Hepatocyte (in vitro differentiated cells): Measurements from ENCODE around the gene SLC6A17. TPM values are rescaled to one million over a fixed set of nuclear protein-coding genes. Genes with fewer than 3 reads are reported as not detected.
A peak's percentile ranks its signal among the peaks of the same experiment; 100 is the strongest.

Source experiments
- DNase-seq: peaks from one replicate; pipeline ENCODE4 v3.0.0-alpha.2; 2016; ENCODE audit warnings: low spot score
- H2AFZ ChIP-seq: fragments of 200-600 bp; sonication (generic); 2 replicates; pipeline ENCODE4 v1.6.0; 2016; ENCODE audit warnings: antibody characterized with exemption, mild to moderate bottlenecking
- H3K27ac ChIP-seq: fragments of 200-600 bp; sonication (generic); 2 replicates; pipeline ENCODE4 v1.5.1; 2016; ENCODE audit warnings: mild to moderate bottlenecking
- H3K27me3 ChIP-seq: fragments of 200-600 bp; sonication (generic); 2 replicates; pipeline ENCODE4 v1.6.1; 2016
- H3K36me3 ChIP-seq: fragments of 200-600 bp; sonication (generic); replicated peaks from 2 replicates; pipeline ENCODE4 v1.5.1; 2016; ENCODE audit warnings: low read depth; ENCODE audit not compliant: insufficient read depth
- H3K4me1 ChIP-seq: fragments of 200-600 bp; sonication (generic); 2 replicates; pipeline ENCODE4 v1.5.1; 2016; ENCODE audit warnings: mild to moderate bottlenecking, moderate library complexity; ENCODE audit not compliant: insufficient read depth
- H3K4me2 ChIP-seq: fragments of 200-600 bp; sonication (generic); 2 replicates; pipeline ENCODE4 v1.6.0; 2016
- H3K4me3 ChIP-seq: fragments of 200-600 bp; sonication (generic); 2 replicates; pipeline ENCODE4 v1.5.1; 2016; ENCODE audit warnings: mild to moderate bottlenecking
- H3K79me2 ChIP-seq: fragments of 200-600 bp; sonication (generic); 2 replicates; pipeline ENCODE4 v1.6.0; 2017; ENCODE audit warnings: mild to moderate bottlenecking
- H3K9me2 ChIP-seq: fragments of 200-600 bp; sonication (generic); replicated peaks from 2 replicates; pipeline ENCODE4 v1.6.0; 2017; ENCODE audit warnings: mild to moderate bottlenecking; ENCODE audit not compliant: insufficient read depth
- H3K9me3 ChIP-seq: fragments of 200-600 bp; sonication (generic); 2 replicates; pipeline ENCODE4 v1.5.1; 2016; ENCODE audit warnings: low read depth, mild to moderate bottlenecking
- H4K20me1 ChIP-seq: fragments of 200-600 bp; sonication (generic); 2 replicates; pipeline ENCODE4 v1.6.0; 2016; ENCODE audit warnings: mild to moderate bottlenecking; ENCODE audit not compliant: insufficient read depth, poor library complexity, severe bottlenecking
- CTCF ChIP-seq: fragments of 200-600 bp; sonication (generic); IDR thresholded peaks from 2 replicates; pipeline ENCODE4 v1.5.1; 2016; ENCODE audit warnings: antibody characterized with exemption, mild to moderate bottlenecking; ENCODE audit not compliant: poor library complexity
- EZH2 ChIP-seq: fragments of 200-600 bp; sonication (generic); IDR thresholded peaks from 2 replicates; pipeline ENCODE4 v1.6.1; 2016; ENCODE audit warnings: antibody characterized with exemption, mild to moderate bottlenecking, borderline replicate concordance
- EZH2phosphoT487 ChIP-seq: fragments of 200-600 bp; sonication (generic); IDR thresholded peaks from one replicate; pipeline ENCODE4 v1.6.1; 2018; ENCODE audit warnings: antibody characterized with exemption, mild to moderate bottlenecking, low read depth, moderate library complexity; ENCODE audit not compliant: unreplicated experiment, severe bottlenecking
- WGBS: methylation state at CpG from one replicate; pipeline ENCODE4 v1.1.6; 2016; ENCODE audit warnings: low lambda C conversion rate; ENCODE audit errors: missing lambda C conversion rate; 5-methylcytosine and 5-hydroxymethylcytosine counted together
- polyA plus RNA-seq: library from polyadenylated mRNA; unstranded; fragments of >200 nt; fragmentation: Nextera tagmentation; extraction: Ambion mirVana; gene quantifications from 2 replicates; pipeline ENCODE4 v1.2.1, GENCODE V29; 2016
- total RNA-seq: library from RNA; depleted of rRNA; stranded (reverse); fragments of >200 nt; gene quantifications from 2 replicates; pipeline ENCODE4 v1.2.3, GENCODE V29; 2014

SLC6A17 gene
- total RNA-seq: 0.04 and 0.63 TPM in 2 replicates
- 0.17 and 0.36 TPM in 2 replicates for polyA plus RNA-seq

- Histone ChIP-seq H3K9me2 (no peaks in the 10 kb centered on the region), H3K4me3 (no peak within 1 kb of the TSS), H3K27me3 (peaks cover 97% of the 10 kb centered on the region), H3K9me3 (no peaks in the 10 kb centered on the region), H3K36me3 (no peaks in the 10 kb centered on the region), H4K20me1 (no peaks in the 10 kb centered on the region), H3K27ac (no peak within 1 kb of the TSS), H3K79me2 (no peaks in the 10 kb centered on the region), H3K4me2 (peak within 1 kb of the TSS; percentile 80), H3K4me1 (peaks cover 6% of the 10 kb centered on the region), H2AFZ (no peak within 1 kb of the TSS)
- WGBS: 2% methylated on average over 82 of the region's 104 CpGs
- TF ChIP-seq EZH2phosphoT487 (no peak), EZH2 (peak; percentile 78), CTCF (no peak)
- DNase-seq: peak; percentile 52
Measured at GRCh38 chr1:110150330-110151174, at the start of gene SLC6A17. SLC6A17 (plus strand) TSS chr1:110150494; CDS start chr1:110166930, 16,436 bp downstream.

DNA sequence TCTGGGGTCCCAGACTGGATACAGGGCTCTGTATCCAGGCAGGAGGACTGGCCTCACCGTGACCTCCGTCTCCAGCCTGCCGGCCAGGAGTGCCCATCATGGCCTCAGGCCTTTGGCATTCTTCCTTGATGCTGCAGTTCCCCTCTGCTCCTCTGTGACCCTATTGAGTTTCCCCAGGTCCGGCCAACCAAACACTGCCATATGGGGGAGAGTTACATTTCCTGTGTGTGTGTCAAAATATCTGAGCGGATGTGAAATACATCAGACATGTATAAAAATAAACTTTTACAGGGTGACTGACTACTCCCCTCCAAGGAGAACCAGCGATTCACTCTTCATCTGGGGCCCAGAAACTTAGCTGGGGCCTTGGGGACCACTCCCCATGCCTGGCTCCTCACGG is 48.2 kb upstream of the SLC6A17 start:
- no peaks in the 10 kb centered on the region for H3K79me2 ChIP-seq
- no peak overlapping the region for H3K27ac ChIP-seq
- no peaks in the 10 kb centered on the region for H4K20me1 ChIP-seq
- H3K27me3 ChIP-seq: no peaks in the 10 kb centered on the region
- no peak for TF ChIP-seq CTCF
- no peak for TF ChIP-seq EZH2phosphoT487
- TF ChIP-seq EZH2: no peak
- peaks cover 2% of the 10 kb centered on the region for H3K4me1 ChIP-seq
- 66% methylated on average over 7 of the region's 7 CpGs for WGBS
- H2AFZ ChIP-seq: no peak overlapping the region
- no peaks in the 10 kb centered on the region for H3K9me3 ChIP-seq
- H3K4me3 ChIP-seq: no peak overlapping the region
- no peak overlapping the region for H3K4me2 ChIP-seq
- no peak for DNase-seq
- H3K36me3 ChIP-seq: no peaks in the 10 kb centered on the region
- no peaks in the 10 kb centered on the region for H3K9me2 ChIP-seq

DNA sequence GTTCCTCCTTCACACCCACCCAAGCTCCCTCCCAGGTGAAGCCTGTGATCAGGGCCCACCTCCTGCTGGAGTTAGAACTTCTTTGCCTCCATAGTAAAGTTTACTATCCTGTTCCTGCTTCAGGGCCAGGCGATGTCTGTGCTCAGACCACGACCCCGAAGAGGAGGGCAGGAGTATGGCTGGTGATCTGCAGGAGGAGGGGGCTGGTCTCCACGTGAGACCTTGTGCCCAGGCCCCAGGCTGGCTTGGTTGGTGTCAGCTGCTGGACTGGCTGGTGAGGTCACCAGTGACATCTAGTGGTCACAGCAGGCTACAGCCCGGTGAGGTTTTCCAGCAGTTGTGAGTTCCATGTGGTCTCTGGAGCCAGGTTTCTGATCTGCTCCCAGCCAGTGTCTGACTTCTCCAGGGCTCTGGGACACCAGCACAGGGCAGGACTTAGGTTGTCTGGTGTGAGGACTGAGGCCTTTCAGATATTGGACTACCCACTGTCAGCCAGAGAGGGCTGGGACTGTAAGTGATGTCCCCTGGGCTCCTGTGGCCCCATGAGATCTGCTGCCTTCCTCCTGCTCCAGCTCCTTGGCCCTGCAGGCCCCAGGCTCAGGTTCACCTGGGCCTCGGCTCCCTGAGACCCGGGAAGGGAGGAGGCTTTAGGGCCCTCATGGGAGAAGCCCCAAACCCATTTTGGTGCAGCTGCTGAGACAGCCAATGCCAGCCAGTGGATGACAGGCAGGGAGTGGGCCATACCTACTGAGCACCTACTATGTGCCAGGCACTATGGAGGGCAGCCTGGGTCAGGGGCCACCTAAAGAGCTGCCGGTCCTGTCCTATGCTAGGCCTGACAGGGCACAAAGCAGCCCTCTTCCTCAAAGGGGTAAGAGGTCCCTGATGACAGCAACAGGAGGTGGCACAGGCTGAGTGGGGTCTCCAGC is 44.0 kb upstream of the SLC6A17 start:
- Histone ChIP-seq H2AFZ (no peak overlapping the region), H3K4me1 (no peaks in the 10 kb centered on the region), H4K20me1 (no peaks in the 10 kb centered on the region), H3K9me2 (no peaks in the 10 kb centered on the region), H3K36me3 (no peaks in the 10 kb centered on the region), H3K79me2 (no peaks in the 10 kb centered on the region), H3K27ac (no peak overlapping the region), H3K9me3 (no peaks in the 10 kb centered on the region), H3K4me3 (no peak overlapping the region), H3K27me3 (no peaks in the 10 kb centered on the region), H3K4me2 (no peak overlapping the region)
- 27% methylated on average over 8 of the region's 8 CpGs for WGBS
- peak; percentile 86 for DNase-seq
- TF ChIP-seq EZH2: no peak
- TF ChIP-seq CTCF: peak; percentile 94
